Measurements from ENCODE around the gene FBXO34. TPM values are rescaled to one million over a fixed set of nuclear protein-coding genes. Genes with fewer than 3 reads are reported as not detected.
"Not testable (repeated sequence)": the region's sequence is repeated elsewhere in the genome, so short reads cannot be mapped to it uniquely, and the experiment has no call there.

Gene FBXO34
- polyA plus RNA-seq, 4 donors, result 33.6 to 42.3 (median 34.8) TPM

DNA sequence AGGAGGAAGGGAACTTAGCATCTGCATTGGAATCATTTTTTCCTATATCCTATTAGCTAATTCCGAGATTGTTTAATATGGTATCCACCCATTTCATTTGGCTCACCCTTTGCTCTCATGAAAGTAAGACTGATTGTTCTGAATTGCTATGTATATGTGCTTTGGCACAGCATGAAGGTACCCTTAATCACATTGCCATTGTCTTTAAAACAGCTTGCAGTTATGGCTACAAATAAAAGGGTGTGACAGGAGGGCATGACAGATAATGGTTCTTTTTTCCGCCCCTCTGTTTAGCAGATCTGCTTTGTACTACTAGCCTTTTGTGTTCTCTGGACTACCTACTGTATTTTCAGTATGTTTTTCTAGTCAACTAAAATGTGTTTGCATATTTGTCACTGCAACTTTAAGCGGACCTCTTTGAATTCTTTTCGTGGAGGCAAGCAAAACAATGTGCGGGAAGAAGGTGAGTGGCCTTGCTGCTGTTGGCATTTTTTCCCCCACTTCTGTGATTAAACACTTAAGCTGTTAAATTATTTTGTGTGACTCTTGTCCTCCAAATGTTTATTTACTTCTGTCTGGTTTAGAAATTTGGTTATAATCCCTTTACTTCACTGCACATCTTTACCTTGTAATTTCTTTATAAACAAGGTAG, 35.8 kb downstream of the FBXO34 start:
- no peak for DNase-seq (ENCODE audit: low read depth in 4 of 4, low spot score in 2 of 4)

DNA sequence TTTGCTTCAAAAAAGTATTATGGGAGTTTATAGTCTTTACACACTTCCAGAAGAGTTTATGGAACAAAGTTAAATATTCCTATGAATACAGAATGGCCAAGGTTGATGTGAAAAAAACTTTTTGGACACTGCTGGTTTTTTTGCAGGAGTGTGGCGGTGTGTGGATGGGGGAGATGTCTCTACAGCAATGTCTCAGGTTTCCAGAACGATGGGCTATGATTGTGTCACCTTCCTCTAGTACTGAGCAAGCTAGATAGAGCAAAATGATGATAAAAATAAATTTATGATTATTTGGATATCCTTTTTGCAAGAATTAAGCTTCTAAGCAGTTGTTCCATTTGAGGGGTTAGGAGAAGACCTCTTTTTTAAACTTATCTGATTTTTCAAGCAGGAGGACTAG, 37.9 kb downstream of the FBXO34 start:
- no peak for DNase-seq (ENCODE audit: low read depth in 4 of 4, low spot score in 2 of 4)

DNA sequence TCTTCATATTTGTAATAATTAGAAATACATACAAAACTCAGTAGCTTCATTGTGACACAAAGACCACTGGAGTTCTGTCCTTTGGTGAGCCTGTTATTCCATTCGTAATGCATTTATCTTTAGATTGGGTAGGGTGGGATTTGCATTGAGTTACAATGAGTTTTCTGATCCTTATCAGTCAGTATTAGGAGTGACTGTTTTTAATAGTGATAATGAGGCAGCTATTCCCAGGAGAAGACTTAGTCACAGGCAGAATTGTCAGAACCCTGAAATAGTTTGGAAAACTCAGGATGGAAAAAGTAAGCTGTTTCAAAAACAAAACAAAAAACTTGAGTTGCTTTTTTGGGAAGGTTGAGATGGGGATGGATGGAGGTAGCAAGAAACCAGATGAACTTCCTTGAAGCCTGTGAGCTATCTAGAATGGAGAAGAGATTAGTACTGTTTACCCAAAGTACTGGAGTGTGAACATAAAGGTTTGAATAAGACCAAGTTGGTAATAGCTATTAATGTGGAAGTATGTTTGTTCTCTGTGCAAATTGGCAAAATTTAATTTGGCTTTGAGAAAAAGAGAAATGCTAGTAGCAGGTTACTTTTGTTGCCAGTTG, 38.6 kb downstream of the FBXO34 start:
- no peak for DNase-seq (ENCODE audit: low read depth in 4 of 4, low spot score in 2 of 4)

DNA sequence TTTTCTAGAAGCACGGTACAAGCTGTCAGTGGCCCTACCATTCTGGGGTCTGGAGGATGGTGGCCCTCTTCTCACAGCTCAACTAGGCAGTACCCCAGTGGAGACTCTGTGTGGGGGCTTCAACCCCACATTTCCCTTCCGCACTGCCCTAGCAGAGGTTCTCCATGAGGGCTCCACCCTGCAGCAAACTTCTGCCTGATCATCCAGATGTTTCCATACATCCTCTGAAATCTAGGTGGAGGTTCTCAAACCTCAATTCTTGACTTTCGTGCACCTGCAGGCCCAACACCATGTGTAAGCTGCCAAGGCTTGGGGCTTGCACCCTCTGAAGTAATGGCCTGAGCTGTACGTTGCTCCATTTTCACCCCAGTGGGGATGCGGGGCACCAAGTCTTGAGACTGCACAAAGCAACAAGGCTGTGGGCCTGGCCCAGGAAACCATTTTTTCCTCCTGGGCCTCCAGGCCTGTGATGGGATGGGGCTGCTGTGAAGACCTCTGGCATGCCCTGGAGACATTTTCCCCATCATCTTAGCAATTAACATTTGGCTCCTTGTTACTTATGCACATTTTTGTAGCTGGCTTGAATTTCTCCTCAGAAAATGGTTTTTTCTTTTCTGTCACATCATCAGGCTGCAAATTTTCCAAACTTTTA, 41.3 kb downstream of the FBXO34 start:
- not testable (repeated sequence) for DNase-seq (ENCODE audit: low read depth in 4 of 4, low spot score in 2 of 4)

DNA sequence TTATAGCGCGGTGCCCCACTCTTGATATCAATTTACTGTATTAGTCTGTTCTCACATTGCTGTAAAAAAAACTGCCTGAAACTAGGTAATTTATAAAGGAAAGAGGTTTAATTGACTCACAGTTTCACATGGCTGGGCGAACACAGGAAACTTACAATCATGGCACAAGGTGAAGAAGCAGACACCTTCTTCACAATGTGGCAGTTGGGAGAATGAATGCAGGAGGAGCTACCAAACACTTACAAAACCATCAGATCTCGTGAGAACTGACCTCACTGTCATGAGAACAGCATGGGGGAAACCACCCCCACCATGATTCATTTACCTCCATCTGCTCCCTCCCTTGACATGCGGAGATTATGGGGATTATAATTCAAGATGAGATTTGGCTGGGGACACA, 42.3 kb downstream of the FBXO34 start:
- no peak for DNase-seq (ENCODE audit: low read depth in 4 of 4, low spot score in 2 of 4)

DNA sequence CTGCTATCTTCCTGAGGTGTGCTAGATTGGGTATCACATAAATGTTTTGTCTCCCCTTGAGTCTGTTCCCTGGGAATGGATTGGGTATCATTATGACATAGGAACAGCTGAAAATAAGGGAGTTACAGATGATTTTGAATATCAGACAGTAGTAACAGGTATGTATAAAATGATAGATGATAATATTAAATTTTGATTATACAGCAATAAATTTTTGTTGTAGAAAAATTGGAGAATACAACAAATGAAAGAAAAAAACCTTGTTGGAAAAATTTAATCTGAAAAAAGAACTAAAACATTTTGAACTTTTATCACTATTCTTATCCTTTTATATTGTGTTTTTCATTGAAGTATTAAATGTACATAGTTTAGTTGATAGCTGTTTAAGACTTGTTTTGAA, 43.2 kb downstream of the FBXO34 start:
- no peak for DNase-seq (ENCODE audit: low read depth in 4 of 4, low spot score in 2 of 4)

DNA sequence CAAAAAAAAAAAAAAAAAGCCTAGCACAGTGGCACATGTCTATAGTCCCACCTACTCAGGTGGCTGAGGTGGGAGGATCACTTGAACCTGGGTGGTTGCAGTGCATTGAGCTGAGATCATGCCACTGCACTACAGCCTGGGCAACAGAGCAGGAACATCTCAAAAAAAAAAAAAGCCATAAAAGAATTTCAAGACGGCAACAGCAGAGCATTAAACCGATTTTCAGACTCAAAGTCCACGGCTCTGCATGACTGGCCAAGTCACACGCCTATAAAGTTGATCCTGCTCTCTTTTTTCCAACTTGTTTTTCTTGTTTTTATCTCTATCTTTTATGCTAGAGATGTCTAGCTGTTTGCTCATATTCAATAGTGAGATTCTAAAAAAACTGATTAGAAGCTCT, 45.3 kb downstream of the FBXO34 start:
- DNase-seq (ENCODE audit: low read depth in 4 of 4, low spot score in 2 of 4), result peak in 1 of 4 donors; percentile 34

DNA sequence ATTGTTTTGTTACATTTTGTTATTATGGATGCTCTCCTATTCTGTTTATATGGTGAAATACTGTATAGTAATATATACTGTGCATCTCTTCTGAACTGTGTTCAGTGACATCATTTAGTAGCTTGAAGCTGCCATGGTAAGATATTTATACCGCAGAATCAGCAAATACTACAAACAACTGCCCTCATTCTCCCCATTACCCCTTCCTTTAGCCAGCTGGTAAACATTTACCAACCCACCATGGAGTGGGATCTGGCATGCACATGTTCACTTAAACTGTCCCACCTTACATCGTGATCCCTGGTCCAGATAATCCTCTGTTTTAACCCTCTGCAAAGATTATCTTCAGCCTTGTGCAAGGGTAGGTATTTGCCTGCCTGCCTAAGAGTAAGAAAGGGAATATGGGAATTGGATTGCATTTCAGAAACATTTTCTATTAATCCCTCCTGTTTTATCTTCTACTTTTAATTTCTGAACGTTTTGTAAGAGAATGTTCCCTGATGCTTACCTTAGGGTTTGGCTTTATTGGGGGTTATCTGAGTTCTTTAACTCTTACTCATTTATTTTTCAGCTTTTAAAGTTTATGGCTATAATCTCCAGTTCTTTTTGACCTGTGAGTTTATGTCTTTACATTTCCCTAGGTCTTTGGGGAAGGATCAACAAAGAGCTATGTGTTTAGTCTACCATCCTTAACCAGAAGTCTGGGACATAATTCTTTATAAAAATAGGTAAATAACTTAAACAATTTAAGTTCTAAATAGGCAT, 46.5 kb downstream of the FBXO34 start:
- DNase-seq (ENCODE audit: low read depth in 4 of 4, low spot score in 2 of 4), result no peak

DNA sequence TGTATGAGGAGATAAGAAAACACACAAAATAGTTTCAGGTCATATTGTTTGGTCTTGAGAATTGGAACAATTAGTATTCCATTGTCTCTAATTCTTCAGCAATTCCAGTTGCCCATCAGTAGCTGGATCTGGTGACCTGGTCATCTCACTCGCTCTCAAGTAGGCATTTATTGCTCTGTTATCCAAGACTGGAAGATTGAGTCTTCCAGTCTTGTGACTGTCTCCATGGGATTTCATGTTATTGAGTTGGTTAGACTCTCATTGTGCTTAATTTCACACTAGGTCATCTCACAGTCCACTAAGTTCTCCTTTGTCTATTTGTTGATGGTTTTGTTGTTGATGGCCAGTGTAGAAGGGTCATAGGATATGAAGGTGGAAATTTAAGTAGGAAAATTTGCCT, 47.5 kb downstream of the FBXO34 start:
- no peak for DNase-seq (ENCODE audit: low read depth in 4 of 4, low spot score in 2 of 4)

DNA sequence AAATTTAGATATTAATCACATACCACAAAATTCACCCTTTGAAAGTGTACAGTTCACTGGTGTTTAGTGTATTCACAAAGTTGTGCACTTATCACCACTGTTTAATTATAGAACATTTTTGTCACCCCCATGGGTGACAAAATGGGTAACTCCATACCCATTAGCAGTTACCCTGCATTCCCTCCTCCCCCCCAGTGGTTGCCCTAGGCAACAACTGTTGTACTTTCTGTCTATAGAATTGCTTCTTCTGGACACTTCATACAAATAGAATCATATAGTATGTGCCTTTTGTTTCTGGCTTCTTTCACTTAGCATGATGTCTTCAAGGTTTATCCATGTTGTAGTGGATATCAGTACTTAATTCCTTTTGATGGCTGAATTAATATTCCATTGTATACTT, 52.7 kb downstream of the FBXO34 start:
- DNase-seq (ENCODE audit: low read depth in 4 of 4, low spot score in 2 of 4), result no peak

DNA sequence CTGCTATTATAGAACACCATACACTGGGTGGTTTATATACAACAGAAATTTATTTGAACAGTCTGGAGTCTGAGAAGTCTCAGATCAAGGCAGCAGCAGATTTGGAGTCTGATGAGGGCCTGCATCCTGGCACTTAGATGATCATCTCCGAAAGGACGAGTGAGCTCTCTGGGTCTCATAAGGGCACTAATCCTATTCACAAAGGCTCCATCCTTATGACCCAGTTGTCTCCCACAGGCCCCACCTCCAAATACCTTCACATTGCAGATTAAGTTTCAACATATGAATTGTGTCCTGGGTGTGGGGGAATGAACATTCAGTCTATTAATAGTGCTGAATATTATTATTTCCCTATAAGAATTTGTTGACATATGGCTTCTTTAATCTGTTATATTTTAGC, 53.6 kb downstream of the FBXO34 start:
- DNase-seq (ENCODE audit: low read depth in 4 of 4, low spot score in 2 of 4), result no peak

DNA sequence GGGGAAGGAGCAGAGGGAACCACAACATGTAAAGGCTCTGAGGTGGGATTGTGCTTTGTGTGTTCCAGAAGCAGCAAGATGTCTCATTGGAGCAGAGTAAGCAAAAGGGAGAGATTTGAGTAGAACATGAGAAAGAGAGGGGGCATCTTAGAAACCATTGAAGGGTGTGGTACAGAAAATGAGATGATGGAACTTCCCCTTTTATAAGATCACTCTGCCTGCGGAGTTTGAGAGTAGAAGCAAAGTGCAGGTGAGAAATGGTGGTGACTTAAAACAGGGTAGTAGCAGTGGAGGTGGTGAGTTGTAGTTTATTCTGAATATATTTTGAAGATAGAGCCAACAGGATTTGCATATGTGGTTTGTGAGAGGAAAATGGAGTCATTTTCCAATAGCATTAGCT, 56.0 kb downstream of the FBXO34 start:
- no peak for DNase-seq (ENCODE audit: low read depth in 4 of 4, low spot score in 2 of 4)

DNA sequence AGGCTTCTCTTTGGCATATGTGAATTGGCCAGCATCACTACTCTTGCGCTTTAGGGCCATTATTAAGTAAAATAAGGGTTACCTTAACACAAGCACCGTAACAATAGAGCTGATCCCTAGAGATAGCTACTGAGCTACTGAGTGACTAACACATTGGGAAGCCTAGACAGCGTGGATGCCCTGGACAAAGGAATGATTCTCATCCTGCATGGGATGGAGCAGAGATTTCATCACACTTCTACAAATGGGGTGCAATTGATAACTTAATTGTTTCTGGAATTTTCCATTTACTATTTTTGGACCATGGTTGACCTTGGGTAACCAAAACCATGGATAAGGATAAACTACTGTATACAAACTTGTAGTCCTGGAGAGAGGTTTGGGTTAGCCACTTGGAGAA, 57.1 kb downstream of the FBXO34 start:
- DNase-seq (ENCODE audit: low read depth in 4 of 4, low spot score in 2 of 4), result no peak

DNA sequence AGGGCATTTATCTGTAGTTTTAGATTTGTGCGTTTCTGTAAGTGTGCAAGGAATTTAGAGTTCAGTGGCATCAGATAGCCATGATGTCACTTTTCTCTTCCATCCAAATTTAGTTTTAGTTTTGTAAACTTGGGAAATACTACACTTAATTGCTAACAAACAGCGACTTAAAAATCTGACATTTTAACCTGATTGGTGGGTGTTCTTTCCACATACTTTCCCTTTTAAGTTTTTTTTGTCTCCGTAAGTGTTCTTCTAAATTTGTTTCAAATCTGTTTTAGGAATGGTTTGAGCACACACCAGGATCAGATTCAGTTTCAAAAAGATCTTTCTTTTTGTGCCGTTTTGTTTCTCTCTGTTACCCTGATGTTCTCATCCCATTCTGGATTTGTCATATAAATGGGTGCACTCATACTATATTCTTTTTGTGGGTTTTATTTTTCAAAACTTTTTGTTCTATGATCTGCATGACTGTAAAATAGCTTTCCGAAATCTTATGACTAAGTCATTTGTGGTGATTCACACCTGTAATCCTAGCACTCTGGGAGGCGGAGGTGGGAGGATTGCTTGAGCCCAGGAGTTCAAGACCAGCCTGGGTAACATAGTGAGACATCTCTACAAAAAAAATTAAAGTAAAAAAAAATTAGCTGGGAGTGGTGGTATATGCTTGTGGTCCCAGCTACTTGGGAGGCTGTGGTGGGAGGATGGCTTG, 58.9 kb downstream of the FBXO34 start:
- no peak for DNase-seq (ENCODE audit: low read depth in 4 of 4, low spot score in 2 of 4)

DNA sequence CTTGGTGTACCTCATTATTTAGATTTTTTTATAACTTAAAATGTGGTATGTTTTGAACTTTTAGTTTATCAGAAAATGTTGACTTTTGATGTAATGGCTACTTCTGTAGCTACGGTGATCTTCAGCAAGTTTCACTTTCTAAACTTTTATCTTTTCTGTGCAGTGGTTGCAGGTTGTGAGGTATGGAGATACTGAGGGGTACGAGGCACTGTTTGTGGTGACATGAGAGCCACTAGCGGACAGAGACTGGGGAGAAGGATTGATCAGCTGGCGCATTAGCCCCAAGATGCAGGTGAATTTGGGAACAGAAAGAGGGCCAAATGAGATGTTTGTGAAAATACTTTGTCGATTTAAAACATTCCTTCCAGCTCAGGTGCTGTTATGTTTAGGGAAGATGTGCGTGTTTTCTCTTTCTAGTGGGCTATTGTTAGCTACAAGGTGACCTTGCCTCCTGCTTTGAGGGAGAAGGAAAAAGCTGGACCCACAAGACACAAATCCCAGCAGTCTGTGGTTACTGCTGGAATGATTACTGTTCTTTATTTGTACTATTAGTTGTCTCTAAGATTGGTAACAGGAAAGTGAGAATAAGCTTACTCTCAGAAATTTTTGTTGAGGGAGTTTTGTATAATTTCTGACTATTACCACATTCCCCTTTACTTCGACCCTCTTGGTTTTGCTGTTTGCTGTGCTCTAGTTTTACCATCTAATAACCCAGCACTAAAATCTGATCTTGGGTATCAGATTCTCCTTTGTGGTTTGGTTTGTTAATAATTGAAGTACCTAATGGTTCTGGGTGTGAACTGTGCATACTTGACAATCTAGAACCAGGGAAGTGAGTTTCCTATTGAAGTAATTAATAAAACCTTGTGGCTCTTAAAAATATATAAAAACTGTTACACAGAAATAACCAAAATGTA, 61.7 kb downstream of the FBXO34 start:
- DNase-seq (ENCODE audit: low read depth in 4 of 4, low spot score in 2 of 4), result no peak

DNA sequence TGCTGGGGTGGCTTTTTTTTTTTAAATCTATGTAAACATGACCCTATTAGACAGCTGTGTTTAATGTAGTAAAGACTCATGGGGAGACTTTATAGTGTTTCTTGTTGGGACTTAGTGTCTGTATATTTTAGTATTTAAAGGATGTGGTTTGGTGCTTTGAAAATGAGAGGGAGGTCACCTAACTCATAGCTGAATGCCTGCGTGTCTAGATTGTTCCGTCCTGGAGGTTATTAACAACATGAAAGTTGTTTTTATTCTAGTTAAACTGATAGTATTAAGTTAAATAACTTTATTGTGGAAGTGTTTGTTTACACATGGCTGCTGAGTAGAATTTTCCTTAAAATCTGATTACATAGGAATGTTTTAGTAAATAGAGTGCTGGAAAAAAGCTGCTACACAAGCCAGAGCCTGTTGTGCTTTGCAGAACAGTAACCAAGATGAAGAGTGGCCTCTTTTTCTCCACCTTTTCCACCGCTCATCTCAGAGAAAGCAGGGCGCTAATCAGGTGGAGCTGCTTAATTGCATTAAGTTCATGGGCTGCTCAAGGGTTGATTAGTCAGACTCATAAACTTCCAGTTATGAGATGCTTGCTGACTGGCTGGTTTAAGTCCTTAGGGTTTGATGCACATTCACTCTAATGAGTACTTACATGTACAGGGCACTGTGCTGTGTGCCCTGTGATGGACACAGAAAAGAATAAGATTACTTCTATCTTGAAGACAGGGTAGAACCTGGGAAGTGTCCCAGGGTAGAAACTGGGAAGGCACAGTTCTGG, 62.7 kb downstream of the FBXO34 start:
- DNase-seq (ENCODE audit: low read depth in 4 of 4, low spot score in 2 of 4), result no peak

DNA sequence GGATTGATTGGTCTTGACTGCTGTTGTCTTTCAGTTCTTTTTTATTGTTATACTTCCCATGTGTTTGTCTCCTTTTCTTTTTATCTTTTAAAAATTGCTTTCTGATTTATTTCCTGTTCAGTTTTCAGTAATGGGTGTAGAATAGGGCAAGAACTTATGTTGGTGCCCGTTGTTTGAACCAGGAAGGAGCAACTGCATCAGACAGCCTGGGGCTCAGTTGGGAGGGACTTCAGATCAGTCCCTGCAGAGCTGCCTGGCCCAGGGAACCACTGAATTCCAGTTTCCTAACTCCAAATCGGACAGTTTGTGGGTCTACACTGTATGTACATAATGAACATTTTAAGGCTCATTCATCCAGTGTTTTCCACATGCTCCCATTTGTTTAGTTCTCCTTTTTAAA, 64.9 kb downstream of the FBXO34 start:
- DNase-seq (ENCODE audit: low read depth in 4 of 4, low spot score in 2 of 4), result no peak

DNA sequence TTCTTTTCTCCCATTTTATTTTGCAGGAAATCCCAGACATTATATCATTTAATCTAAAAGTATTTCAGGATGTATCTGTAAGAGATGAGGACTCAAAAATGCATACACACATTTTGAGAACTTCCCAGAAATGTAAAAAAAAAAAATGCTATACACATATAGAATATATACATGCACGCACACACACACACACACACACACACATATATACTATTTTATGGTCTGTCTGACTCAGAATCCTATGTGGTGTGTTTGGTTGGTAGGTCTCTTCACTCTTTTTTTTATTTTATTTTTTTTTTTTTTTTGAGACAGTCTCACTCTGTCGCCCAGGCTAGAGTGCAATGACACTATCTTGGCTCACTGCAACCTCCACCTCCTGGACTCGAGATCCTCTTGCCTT, 65.5 kb downstream of the FBXO34 start:
- no peak for DNase-seq (ENCODE audit: low read depth in 4 of 4, low spot score in 2 of 4)

DNA sequence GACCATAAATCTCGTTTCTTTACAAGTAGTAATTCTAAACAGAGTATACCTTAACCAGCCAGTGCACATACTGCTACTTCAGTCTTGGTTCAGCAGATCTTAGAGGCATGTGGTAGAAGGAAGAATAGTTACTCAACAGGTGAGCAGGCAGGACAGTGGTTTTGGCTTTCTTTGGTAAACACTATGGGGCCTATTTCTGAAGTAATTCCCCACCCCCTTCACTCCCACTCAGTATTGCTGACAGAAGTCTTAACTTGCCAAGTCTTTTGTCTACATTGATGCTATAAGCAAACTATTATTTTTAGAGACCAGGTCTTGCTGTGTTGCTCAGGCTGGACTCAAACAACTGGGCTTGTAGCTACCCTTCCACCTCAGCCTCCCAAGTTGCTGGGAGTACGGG, 68.5 kb downstream of the FBXO34 start:
- no peak for DNase-seq (ENCODE audit: low read depth in 4 of 4, low spot score in 2 of 4)

Data from left renal cortex interstitium (tissue), 4 donors.